K562 (cell line): Measurements from ENCODE around the gene RAP1A. TPM values are rescaled to one million over a fixed set of nuclear protein-coding genes. Genes with fewer than 3 reads are reported as not detected.

ENCODE experiments used
- ATAC-seq: fragments of 200-7000 bp; cut with Tn5 transposase; 3 replicates; pipeline ENCODE4 v1.9.1; 2020; ENCODE audit warnings: moderate library complexity
- BruUV-seq: library from RNA; stranded (reverse); fragments of 400-500 nt; replicated peaks from 2 replicates; lab custom pipeline; 2021; lab: Mats Ljungman, UMichigan
- CTCF ChIA-PET: fragments of 300-600 bp; formaldehyde crosslinking; extraction: SDS; loops from one replicate; lab custom pipeline; 2021; ENCODE audit warnings: low intra/inter-chr PET ratio; lab: Yijun Ruan, JAX
- POLR2A ChIA-PET: fragments of 300-600, 350-650 bp; sonication (Branson Sonifier 250); formaldehyde crosslinking; extraction: SDS; loops from one replicate; lab custom pipeline; 2021; ENCODE audit warnings: antibody characterized with exemption, inconsistent platforms; lab: Yijun Ruan, JAX
- DNase-seq, 4 experiments: peaks; one replicate each; pipeline versions ENCODE4 v3.0.0 to v3.0.0-alpha.2; 2011 to 2018; ENCODE audit warnings: low spot score in 3 of 4, mixed read lengths in 3 of 4; ENCODE audit errors: extremely low read depth in 1 of 4
- FAIRE-seq: peaks from 2 replicates; lab custom pipeline; 2011; peaks lifted over from hg19 to GRCh38; lab: Jason Lieb, UNC
- H2AFZ ChIP-seq: 2 replicates; pipeline ENCODE4 v1.6.0; 2011; ENCODE audit warnings: low read depth, low read length, control low read depth, inconsistent platforms
- H3K27ac ChIP-seq: fragments of 200-600 bp; 3 replicates; pipeline ENCODE4 v1.8.0; 2011; ENCODE audit warnings: low read depth, mild to moderate bottlenecking, control low read depth, inconsistent platforms, low read length, moderate library complexity, mixed read lengths; ENCODE audit errors: extremely low read depth
- H3K27me3 ChIP-seq, 2 experiments: fragments of 300-600 bp in 1 of 2; 2 replicates in 1 of 2; 3 replicates in 1 of 2; pipeline versions ENCODE4 v1.6.0 to v1.8.0; 2011; ENCODE audit warnings: inconsistent platforms in 2 of 2, low read length in 2 of 2, mild to moderate bottlenecking in 1 of 2, mixed read lengths in 1 of 2, moderate library complexity in 1 of 2; ENCODE audit not compliant: control insufficient read depth in 2 of 2, insufficient read depth in 2 of 2
- H3K36me3 ChIP-seq: fragments of 300-600 bp; 3 replicates; pipeline ENCODE4 v1.8.0; 2011; ENCODE audit warnings: mild to moderate bottlenecking, low read length, inconsistent platforms; ENCODE audit not compliant: control insufficient read depth, insufficient read depth
- H3K4me1 ChIP-seq, 2 experiments: fragments of 200-600 bp in 1 of 2; replicated peaks in 1 of 2; 2 replicates in 1 of 2; 3 replicates in 1 of 2; pipeline versions ENCODE4 v1.5.1 to v1.8.0; 2011; ENCODE audit warnings: inconsistent platforms in 2 of 2, low read length in 2 of 2, mild to moderate bottlenecking in 1 of 2, mixed read lengths in 1 of 2, moderate library complexity in 1 of 2; ENCODE audit not compliant: control insufficient read depth in 2 of 2, insufficient read depth in 2 of 2
- H3K4me2 ChIP-seq: 2 replicates; pipeline ENCODE4 v1.6.1; 2011; ENCODE audit warnings: low read length, control low read depth, inconsistent platforms, mixed read lengths; ENCODE audit not compliant: insufficient read depth
- H3K4me3 ChIP-seq: fragments of 200-600 bp; sonication (generic), shearing (Covaris generic); 2 replicates; pipeline ENCODE4 v1.5.1; 2016; ENCODE audit warnings: control low read depth, inconsistent platforms
- H3K79me2 ChIP-seq: fragments of 200-600 bp; 3 replicates; pipeline ENCODE4 v1.8.0; 2011; ENCODE audit warnings: low read length, inconsistent platforms; ENCODE audit not compliant: control insufficient read depth, insufficient read depth
- H3K9ac ChIP-seq, 2 experiments: 2 replicates each; pipeline versions ENCODE4 v1.6.0 to v1.6.1; 2011; ENCODE audit warnings: low read depth in 2 of 2, low read length in 2 of 2, control low read depth in 1 of 2, inconsistent platforms in 1 of 2, mild to moderate bottlenecking in 1 of 2, mixed read lengths in 1 of 2; ENCODE audit not compliant: insufficient read depth in 1 of 2
- H3K9me1 ChIP-seq: one replicate; pipeline ENCODE4 v1.6.0; 2011; ENCODE audit warnings: inconsistent platforms, mild to moderate bottlenecking, low read length, moderate library complexity; ENCODE audit not compliant: control insufficient read depth, insufficient read depth
- H3K9me3 ChIP-seq: replicated peaks from 2 replicates; pipeline ENCODE4 v1.5.1; 2011; ENCODE audit warnings: low read depth, low read length, inconsistent platforms; ENCODE audit not compliant: control insufficient read depth, insufficient read depth
- H4K20me1 ChIP-seq: replicated peaks from 2 replicates; pipeline ENCODE4 v1.6.1; 2011; ENCODE audit warnings: low read length, inconsistent platforms, mixed read lengths; ENCODE audit not compliant: control insufficient read depth, insufficient read depth
- HCFC1 ChIP-seq: IDR thresholded peaks from 2 replicates; pipeline ENCODE4 v1.6.1; 2012; ENCODE audit warnings: low read depth, low read length, improper control_type of control experiment
- HEY1 ChIP-seq: fragments of 250-450 bp; sonication (Bioruptor Pico); IDR thresholded peaks from 2 replicates; pipeline ENCODE4 v1.5.0; 2020; ENCODE audit warnings: mild to moderate bottlenecking, moderate library complexity, borderline replicate concordance
- HOXB6 ChIP-seq: fragments of 250-450 bp; sonication (Bioruptor Pico); IDR thresholded peaks from 2 replicates; pipeline ENCODE4 v1.5.1; 2022; ENCODE audit warnings: mild to moderate bottlenecking, borderline replicate concordance
- KLF16 ChIP-seq: IDR thresholded peaks from 2 replicates; pipeline ENCODE4 v1.6.1; 2016; ENCODE audit warnings: antibody characterized with exemption
- POLR2A ChIP-seq: fragments of 450-650 bp; conservative IDR thresholded peaks from 2 replicates; pipeline ENCODE4 v1.6.1; 2016
- RBM15 ChIP-seq: fragments of 200-400 bp; formaldehyde crosslinking; IDR thresholded peaks from 2 replicates; pipeline ENCODE4 v1.6.1; 2018; ENCODE audit warnings: mild to moderate bottlenecking, low read length, moderate library complexity; ENCODE audit not compliant: insufficient read depth
- SUPT5H ChIP-seq: fragments of 450-650 bp; IDR thresholded peaks from 2 replicates; pipeline ENCODE4 v1.6.1; 2016
- TFE3 ChIP-seq: fragments of 450-650 bp; formaldehyde crosslinking; IDR thresholded peaks from 2 replicates; pipeline ENCODE4 v1.4.0; 2020; ENCODE audit warnings: mild to moderate bottlenecking, mixed read lengths
- USF1 ChIP-seq: sonication (generic); formaldehyde crosslinking; IDR thresholded peaks from 2 replicates; pipeline ENCODE4 v1.9.0; 2022; ENCODE audit warnings: mild to moderate bottlenecking, missing genetic modification reagents
- ZC3H11A ChIP-seq: IDR thresholded peaks from 2 replicates; pipeline ENCODE4 v1.6.1; 2012; ENCODE audit warnings: low read depth, low read length, improper control_type of control experiment
- in situ Hi-C: fragments of 300-500 bp; cut with MboI; formaldehyde crosslinking; loops from 4 replicates; pipeline ENCODE4 v1.15.0; 2018; ENCODE audit warnings: inconsistent platforms, mixed read lengths
- intact Hi-C: fragments of 100-400 bp; cut with micrococcal nuclease; formaldehyde crosslinking; loops from 2 replicates; pipeline ENCODE4 v1.14.2; 2022
- polyA plus RNA-seq, 8 experiments: library from polyadenylated mRNA; depleted of rRNA in 4 of 8; stranded (reverse) in 5 of 8; unstranded in 3 of 8; fragments of >200 nt; fragmentation: Nextera tagmentation in 2 of 8; fragmentation: Illumina TruSeq in 1 of 8; extraction: Ambion mirVana in 2 of 8; extraction: Trizol in 1 of 8; gene quantifications; 2 replicates each; pipeline versions ENCODE4 v1.2.1 to v1.2.3, GENCODE V29; 2011 to 2014; ENCODE audit warnings: inconsistent platforms in 1 of 8, missing spikeins in 1 of 8
- total RNA-seq, 7 experiments: library from RNA; depleted of rRNA in 6 of 7; stranded (reverse); fragments of >200 nt in 6 of 7; fragmentation: Illumina TruSeq in 2 of 7; extraction: Trizol in 2 of 7; gene quantifications; 2 replicates each; pipeline versions ENCODE4 v1.2.1 to v1.2.3, GENCODE V29; 2011 to 2021; ENCODE audit warnings: low replicate concordance in 1 of 7

RAP1A gene
- total and polyA plus RNA-seq, 9 of the 15 experiments (the other 6 are each of a cell fraction or from before 2014, with no cell fraction given), result 13.4 to 86.2 (median 32.5) TPM

GRCh38 chr1:111605576-111605975 lies 14.0 kb upstream of the RAP1A start:
- Histone ChIP-seq H3K27me3 (no peaks in the 10 kb centered on the region), H3K79me2 (no peaks in the 10 kb centered on the region), H3K4me2 (no peak overlapping the region), H3K27ac (no peak overlapping the region), H3K4me3 (no peak overlapping the region), H2AFZ (no peak overlapping the region), H3K9ac (no peak overlapping the region), H3K9me1 (no peaks in the 10 kb centered on the region), H3K36me3 (no peaks in the 10 kb centered on the region), H3K9me3 (peaks cover 4% of the 10 kb centered on the region; the same call in 1 of the 2 replicates), H3K4me1 (peaks cover 3 to 4% of the 10 kb centered on the region in 2 experiments; a peak in 3 of 5 replicates), H4K20me1 (no peaks in the 10 kb centered on the region)
- no peak for DNase-seq
- TF ChIP-seq ZC3H11A (no peak), USF1 (CRISPR knock-in tag) (no peak), HOXB6 (no peak), SUPT5H (no peak), KLF16 (no peak), HCFC1 (no peak), POLR2A (no peak), RBM15 (no peak), TFE3 (CRISPR knock-in tag) (no peak), HEY1 (CRISPR knock-in tag) (no peak)
- ChIA-PET POLR2A (interaction anchor here (0.6 kb wide), 1 partner anchor 843 kb away, joined by 3 read pairs; no protein-coding TSS in a partner anchor), CTCF (no interaction called here)
- FAIRE-seq, result no peak
- BruUV-seq, result no TSS peak
- intact Hi-C loops (no loop called here), in situ Hi-C loops (no loop called here)
- ATAC-seq, result no peak
